Measurements from ENCODE around the gene DENND2A.
"Not testable (repeated sequence)": the region's sequence is repeated elsewhere in the genome, so short reads cannot be mapped to it uniquely, and the experiment has no call there.

The DENND2A gene

GRCh38 chr7:140645166-140645900, 4.7 kb upstream of the DENND2A start:
- no peak for DNase-seq

DNA sequence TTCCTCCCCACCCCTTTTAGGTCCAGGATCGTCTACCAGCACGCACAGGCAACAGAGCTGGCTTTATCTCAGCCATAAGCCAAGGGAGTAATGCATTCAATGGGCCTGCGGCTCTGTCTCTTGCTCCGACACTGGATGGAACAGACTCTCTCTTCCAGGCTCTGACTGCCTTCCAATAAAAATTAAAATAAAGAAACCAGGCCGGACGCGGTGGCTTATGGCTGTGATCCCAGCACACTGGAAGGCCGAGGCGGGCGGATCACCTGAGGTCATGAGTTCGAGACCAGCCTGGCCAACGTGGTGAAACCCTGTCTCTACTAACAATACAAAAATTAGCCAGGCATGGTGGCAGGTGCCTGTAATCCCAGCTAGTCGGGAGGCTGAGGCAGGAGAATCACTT, 4.1 kb upstream of the DENND2A start:
- not testable (repeated sequence) for DNase-seq

DNA sequence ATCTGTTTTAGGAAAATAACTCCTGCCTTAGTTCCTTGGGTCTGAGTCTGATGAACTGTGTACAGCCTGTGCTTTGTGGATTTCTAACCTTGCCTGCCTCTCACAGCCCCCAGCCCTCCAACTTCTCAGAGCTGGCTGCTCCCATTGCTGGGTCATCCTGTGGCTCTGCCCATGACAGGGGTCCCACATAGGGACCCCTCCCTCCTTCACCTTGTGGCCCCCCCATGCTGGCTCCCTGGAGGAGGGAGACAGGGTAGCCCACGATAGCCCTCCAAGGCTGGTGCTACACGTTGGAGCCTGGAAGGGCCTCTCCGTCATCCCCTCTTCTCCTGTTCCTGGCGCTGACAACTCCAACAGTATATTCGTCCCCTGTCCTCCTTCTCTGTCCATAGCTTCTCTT, 2.8 kb upstream of the DENND2A start:
- DNase-seq = no peak

GRCh38 chr7:140641524-140642195, 1.0 kb upstream of the DENND2A start:
- no peak for DNase-seq

DNA sequence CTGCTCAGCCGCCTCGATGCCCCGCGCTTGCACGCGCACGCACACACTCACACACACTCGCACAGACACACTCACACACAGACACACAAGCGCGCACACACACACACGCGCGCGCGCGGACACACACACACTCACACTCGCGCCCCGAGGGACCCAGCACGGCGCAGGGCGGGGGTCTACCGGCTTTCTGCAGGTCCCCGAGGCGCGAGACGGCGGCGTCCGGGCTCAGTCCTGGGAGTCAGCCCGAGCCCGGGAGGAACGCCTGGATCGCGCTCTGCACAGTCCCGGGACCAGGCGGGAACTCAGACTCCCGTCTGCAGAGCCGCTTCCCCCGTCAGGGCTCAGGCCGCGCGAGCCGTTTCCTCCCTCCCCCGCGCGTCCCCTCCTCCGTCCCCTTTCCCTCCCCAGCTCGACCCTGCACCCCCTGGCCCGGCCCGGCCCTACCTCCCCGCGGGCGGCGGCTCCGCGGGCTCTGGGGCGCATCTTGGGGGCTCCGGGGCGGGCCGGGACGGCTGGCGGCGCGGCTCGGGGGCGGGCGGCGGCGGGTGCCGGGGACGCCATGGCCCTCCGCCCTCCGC, 464 bp downstream of the DENND2A start:
- DNase-seq = no peak

DNA sequence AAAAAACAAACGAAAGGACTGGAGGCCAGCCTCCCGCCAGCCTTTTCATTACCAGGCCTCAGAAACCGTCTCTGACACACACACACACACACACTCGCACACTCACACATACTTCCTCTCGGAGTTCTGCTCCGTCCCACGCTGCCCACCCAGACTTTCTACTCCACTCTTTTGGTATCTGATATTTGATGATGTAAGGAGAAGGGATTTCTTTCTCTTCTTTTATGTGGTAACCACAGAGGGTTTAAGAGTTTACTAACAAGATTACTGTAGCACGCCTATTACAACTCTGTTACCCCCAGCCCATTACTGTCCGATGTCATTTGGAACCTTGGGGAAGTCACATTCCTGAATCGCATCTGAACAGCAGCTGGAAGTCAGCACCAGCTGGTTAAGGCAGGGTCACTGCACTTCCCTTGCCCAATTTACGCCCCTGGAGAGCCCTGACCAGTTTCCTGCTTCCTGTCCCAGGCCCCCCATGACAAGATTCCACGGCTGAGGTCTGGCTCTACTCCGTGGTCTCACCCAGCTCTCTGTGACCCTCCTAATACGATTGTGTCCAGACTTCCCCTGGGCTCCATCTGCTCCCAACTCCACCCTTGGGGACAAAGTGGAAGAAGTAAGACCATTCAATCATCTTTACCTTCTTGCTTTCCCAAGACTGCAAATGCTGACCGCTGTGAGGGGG, 1.1 kb downstream of the DENND2A start:
- no peak for DNase-seq

DNA sequence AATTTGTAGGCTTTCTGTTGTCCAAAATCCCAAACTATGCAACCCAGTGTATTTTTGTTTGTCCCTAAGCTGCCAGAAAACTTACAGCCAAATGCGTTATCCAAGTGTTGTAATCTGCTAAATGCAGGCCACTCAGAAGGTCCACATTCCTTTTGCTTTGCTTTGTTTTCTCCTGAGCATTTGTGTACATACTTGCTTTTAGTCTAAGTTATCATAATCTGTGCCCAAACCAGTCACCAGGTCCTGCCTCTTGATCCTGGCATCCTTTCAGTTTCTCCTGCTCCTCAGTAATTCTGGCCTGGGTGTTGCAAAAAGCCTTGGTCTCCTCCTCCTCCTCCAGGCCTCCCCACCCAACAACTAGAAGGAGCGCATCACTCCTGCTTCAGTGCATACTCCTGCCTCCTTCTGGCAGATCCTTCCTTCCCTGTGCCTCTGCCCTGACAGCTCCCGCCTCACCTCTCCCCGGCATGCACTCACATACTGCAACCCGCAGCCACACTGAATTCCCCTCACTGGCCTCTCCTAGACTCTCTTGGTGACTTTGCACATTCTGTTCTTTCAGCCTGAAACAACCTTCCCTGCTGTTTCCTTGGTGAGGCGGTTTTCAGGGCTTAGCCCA, 2.3 kb downstream of the DENND2A start:
- no peak for DNase-seq

GRCh38 chr7:140637400-140637799, 3.2 kb downstream of the DENND2A start:
- no peak for DNase-seq

DNA sequence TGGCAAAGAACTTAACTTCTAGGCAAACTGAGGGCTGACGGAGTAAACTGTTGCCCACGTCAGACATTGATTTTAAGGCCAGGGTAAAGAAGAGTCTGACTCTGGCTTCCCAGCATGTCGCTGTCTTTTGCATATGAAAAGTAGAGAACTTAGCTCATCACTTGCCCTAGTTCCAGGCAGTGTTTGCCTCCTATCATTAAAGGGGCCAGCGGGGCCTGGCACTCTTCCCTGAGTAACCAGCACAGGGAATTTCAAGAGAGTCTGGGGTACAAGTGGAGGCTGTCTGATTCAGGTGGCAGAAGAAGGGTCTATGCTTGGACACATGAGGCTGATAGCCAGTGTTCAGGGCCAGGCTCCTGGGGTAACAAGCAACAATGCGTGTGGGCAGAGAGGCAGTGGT, 4.8 kb downstream of the DENND2A start:
- DNase-seq = no peak

DNA sequence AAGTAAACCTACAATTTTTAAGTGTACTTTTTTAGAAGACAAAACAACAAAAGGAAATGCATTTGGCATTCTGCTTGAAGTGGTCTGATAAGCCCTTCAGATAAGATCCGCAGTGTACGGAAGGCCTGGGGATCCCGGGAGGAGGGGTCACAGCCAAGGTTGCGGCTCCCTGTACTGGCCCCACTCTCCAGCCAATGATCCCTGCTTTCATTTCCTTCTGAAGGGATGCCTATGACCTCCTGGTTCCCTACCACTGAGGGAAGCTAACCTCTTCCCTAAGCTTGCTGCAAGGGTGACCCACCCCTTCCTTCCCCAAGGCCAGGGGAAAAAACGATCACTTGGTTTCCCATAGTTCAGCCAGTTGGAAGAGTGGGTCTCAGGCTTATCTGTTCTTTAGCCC, 5.3 kb downstream of the DENND2A start:
- DNase-seq = no peak

GRCh38 chr7:140631602-140632001, 9.0 kb downstream of the DENND2A start:
- no peak for DNase-seq

DNA sequence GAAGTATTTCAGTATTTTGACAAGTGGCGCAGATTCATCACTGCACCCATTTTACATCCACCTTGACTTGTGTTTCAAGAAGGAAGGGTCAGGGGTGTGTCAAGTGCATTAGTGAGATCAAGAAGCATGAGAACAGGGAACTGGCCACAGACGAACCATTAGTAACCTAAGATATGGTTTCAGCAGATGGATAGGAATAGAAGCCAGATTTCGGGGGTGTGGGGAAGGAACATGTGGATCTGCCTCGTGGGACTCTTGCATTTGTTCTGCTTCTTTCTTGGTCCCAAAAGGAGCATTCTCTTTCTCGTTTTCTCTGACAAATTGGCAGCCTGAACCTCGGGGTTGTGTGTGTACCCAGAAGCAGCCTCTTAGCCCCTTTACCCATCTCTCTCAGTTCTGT, 9.6 kb downstream of the DENND2A start:
- no peak for DNase-seq

DNA sequence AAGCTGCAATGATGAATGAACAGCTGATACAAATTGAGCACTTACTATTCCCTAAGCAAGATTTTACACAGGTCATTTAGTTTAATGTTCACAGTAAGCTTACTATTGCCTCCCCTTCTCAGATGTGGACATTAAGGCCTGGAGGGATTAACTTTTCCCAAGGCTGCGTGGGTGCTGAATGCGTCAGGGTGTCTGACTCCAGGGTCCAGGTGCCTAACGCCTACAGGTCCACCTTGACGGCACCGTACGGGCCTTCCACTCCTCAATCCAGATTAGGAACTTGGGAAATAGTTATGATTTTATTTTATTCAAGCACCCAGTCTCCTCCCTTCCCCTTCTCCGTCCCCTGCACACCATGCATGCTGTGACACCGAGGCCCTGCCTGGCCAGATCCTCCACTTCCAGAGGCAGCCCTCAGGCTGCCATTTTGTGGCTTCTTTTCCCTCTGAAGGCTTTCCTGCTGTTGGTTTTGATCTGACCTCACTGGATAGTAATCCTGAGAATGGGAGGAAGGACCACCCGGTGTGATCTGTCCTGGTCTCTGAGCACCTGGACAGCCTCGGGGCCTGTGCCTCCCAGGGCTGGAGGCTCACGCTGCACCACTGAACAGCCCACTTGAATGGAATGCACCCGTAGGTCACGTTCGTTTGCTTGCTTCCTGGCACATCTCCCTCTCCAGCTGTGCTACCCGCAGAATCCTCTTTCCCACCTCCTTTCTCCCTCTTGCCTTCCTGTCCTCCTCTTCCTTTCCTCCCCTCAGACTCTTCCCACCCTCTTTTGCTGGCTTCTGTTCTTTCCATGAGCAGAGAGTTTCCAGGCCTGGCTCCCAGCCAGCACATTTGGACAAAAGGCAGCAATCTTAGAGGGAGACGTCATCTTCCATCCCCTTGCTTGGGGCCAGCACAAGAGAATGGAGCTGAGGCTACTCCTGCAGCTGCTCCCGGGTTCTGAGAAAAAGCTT, 14.4 kb downstream of the DENND2A start:
- no peak for DNase-seq

DNA sequence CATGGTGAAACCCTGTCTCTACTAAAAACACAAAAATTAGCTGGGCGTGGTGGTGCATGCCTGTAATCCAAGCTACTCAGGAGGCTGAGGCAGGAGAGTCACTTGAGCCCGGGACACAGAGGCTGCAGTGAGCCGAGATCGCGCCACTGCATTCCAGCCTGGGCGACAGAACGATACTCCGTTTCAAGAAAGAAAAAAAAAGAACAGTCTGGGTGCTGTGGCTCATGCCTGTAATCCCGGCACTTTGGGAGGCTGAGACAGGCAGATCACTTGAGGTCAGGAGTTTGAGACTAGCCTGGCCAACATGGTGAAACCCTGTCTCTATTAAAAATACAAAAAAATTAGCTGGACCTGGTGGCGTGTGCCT, 15.4 kb downstream of the DENND2A start:
- DNase-seq = not testable (repeated sequence)

DNA sequence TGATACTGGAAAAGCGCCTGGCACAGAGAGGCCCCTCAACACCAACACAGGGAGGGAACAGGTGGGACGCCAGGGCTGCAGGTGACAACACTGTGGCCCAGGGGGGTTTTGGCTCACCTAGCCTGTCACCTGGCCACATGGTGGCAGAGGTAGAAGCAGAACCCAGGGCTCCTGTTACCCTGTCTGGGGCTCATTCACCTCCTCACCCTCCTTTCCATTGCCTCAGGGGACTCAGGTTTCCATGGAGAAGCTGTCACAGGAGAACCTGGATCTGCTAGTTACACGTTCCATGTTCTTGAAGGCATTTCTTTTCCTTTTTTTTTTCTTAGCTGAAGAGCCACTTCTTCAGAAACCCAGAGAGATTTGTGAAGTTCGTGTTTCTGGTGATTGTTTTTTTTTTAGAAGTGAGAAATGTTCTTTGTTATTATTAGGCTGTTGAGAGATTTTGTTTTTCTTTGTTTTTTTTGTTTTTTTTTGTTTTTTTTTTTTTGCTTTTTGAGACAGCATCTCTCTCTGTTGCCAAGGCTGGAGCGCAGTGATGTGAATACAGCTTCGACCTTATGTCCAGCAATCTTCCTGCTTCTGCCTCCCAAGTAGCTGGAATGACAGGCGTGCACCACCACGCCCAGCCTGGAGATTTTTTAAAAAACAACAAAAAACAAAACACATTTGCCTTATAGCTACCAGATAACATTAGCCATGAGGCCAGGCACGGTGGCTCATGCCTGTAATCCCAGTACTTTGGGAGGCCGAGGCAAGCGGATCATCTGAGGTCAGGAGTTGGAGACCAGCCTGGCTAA, 16.0 kb downstream of the DENND2A start:
- DNase-seq = no peak

GRCh38 chr7:140623980-140624379, 16.6 kb downstream of the DENND2A start:
- no peak for DNase-seq

DNA sequence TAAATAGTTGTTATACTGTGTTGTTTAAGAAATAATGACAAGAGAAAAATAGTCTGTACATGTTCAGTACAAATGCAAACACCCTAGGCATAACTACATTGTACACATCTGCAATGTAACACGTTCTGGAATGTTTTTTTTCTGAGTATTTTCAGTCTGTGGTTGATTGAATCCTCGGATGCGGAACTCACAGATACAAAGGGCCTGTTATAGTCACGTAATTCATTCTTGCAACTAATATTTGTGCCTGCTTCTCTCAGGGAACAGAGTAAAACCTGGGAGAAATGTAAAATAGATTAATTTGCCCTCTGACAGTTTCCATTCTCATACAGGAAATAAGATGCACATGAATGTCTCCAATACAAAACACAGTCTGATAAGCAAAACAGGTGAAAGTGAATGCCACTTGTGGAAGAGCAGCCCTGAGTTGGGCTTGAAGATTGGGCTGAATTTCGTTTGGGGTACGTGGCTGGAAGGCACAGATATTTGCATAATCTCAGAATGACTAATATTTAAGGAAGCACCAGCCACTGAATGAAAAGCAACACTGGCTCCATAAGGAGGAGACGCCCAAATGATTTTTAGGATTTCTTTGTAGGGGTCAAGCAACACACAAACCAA, 19.1 kb downstream of the DENND2A start:
- DNase-seq = no peak

DNA sequence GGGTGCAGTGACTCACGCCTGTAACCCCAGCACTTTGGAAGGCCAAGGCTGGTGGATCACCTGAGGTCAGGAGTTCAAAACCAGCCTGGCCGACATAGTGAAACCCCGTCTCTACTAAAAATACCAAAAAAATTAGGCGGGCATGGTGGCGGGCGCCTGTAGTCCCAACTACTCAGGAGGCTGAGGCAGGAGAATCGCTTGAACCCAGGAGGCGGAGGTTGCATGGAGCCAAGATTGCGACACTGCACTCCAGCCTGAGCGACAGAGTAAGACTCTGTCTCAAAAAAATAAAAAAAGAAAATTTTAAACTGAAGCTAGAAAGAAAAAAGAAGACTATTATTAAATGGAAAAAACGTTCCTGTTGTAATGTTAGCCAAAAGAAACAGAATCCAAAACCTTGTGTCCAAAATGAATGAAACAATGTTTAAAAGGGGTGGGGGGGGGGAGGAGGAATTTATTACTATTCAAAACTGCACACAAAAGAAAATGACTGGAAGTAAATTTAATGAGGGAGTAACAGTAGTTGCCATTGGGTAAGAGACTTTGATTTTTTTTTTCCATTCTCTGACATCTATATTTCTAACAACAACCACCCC, 20.6 kb downstream of the DENND2A start:
- not testable (repeated sequence) for DNase-seq

DNA sequence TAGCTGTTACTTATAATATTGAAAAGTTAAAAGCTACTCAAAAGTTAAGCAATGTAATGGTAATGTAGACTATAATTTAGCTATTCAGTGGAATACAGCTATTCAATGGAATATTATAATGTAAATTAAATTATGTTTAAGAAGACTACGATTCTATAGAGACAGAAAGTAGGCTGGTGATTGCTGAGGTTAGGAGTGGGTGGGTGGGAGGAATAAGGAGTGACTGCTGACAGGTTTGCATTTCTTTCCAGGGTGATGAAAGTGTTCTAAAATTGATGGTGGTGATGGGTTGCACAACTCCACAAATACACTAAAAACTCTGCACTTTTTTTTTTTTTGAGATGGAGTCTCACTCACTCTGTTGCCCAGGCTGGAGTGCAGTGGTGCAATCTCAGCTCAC, 21.4 kb downstream of the DENND2A start:
- DNase-seq = no peak

DNA sequence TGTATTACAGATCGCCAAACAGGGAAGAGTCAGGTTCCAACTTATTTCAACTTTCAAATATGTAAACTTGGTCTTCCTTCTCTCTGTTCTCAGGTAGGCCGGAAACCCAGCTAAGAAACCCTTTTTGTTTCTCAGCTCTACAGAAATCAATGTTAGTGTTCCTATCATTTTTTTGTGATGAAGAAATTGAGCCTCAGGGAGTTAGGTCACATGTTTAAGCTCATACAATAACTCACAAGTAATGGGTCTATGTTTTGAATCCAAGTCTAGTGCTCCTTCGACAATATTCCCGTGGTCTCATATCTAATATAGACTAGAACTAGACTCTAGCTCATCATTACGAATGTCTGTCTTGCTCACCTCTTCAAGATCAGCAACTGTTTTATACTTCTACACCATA, 22.3 kb downstream of the DENND2A start:
- no peak for DNase-seq
